Measurements from ENCODE around the gene RNF183.

DNA sequence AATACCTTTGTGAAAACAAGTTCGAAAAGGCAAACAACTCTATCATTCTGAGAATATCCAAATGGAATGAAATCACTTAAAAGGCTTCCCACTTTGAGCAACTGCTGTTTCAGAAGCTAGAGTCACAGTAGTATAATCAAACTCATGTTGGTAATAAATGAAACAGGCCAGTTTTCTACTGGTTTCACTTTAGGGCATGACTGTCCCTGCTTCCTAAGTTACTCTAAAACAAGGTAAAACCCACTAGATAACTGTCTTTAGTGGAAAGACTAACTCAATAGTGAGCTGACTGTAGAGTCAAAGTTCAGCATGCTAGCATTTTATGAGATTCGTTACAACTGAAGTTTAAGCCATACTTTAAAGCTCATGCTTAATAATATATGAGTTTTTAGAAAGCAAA is 33.8 kb downstream of the RNF183 start:
- TF ChIP-seq, protein P1, sequence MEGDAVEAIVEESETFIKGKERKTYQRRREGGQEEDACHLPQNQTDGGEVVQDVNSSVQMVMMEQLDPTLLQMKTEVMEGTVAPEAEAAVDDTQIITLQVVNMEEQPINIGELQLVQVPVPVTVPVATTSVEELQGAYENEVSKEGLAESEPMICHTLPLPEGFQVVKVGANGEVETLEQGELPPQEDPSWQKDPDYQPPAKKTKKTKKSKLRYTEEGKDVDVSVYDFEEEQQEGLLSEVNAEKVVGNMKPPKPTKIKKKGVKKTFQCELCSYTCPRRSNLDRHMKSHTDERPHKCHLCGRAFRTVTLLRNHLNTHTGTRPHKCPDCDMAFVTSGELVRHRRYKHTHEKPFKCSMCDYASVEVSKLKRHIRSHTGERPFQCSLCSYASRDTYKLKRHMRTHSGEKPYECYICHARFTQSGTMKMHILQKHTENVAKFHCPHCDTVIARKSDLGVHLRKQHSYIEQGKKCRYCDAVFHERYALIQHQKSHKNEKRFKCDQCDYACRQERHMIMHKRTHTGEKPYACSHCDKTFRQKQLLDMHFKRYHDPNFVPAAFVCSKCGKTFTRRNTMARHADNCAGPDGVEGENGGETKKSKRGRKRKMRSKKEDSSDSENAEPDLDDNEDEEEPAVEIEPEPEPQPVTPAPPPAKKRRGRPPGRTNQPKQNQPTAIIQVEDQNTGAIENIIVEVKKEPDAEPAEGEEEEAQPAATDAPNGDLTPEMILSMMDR (IDR thresholded peaks at IDR 0.05; ENCODE audit: low read depth, low read length, poor library complexity, severe bottlenecking), result no peak
- no peak for TF ChIP-seq EZH2phosphoT487 (IDR thresholded peaks at IDR 0.05; ENCODE audit: borderline replicate concordance, low read length)

Data from DOHH2 (cell line).